NCI-H510A (cell line): ENCODE data around the gene FAM174C.

ENCODE experiments used
- DNase-seq: peaks from one replicate; lab custom pipeline; 2025; lab: John Stamatoyannopoulos, UW

Gene FAM174C

GRCh38 chr19:1275260-1275975 lies at the start of gene FAM174C:
Gene FAM174C (plus strand): TSS chr19:1275530. CDS start chr19:1275550, 20 bp downstream.
- peak; percentile 82 for DNase-seq

DNA sequence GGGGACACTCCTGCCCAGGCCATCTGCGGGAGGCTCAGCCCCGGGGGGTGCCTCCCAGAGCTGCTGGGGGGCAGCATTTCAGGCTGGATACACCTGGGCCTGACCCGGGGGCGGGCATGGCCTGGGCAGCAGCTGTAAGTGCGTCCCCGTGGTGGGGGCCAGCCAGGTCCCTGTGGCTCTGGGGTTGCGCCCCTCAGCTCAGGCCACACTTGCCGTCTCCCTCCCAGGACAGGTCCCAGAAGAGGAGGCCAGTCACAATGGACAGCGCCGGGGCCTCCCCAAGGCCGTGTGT lies 49.2 kb upstream of the FAM174C start:
- no peak for DNase-seq

DNA sequence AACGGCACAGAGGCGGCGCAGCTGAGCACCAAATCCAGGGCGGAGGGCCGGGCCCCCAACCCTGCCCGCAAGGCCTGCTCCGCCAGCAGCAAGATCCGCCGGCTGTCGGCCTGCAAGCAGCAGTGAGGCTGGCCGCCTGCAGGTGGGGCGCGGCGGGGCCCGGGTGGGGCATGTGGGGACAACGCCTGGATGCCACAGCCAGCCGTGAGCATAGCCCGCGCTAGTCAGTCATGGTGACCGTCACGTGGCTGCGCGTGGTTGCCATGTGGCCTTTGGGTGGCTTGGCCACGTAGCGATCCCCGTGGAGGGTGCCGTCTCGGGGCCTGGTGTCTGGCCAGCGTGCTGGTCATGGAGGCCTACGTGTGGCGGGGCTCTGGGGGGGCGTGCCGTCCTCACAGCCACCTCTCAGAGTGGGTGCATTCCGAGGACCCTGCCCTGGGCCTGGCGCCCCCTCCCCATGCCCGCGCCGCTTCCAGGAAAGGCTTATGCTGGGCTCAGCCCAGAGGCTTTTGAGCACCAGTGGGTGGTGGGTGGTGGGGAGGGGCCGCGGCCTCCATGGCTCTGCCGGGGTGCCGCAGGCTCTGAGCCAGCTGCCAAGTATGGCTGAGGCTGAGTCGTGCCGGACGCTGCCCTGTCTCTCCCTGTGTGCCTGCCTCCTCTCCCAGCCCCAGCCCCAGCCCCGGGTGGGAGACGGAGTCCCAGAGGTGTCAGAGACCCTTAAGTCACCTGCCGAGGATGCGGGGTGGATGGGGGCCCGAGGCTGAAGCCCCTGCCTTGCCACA lies 48.6 kb upstream of the FAM174C start:
- no peak for DNase-seq

DNA sequence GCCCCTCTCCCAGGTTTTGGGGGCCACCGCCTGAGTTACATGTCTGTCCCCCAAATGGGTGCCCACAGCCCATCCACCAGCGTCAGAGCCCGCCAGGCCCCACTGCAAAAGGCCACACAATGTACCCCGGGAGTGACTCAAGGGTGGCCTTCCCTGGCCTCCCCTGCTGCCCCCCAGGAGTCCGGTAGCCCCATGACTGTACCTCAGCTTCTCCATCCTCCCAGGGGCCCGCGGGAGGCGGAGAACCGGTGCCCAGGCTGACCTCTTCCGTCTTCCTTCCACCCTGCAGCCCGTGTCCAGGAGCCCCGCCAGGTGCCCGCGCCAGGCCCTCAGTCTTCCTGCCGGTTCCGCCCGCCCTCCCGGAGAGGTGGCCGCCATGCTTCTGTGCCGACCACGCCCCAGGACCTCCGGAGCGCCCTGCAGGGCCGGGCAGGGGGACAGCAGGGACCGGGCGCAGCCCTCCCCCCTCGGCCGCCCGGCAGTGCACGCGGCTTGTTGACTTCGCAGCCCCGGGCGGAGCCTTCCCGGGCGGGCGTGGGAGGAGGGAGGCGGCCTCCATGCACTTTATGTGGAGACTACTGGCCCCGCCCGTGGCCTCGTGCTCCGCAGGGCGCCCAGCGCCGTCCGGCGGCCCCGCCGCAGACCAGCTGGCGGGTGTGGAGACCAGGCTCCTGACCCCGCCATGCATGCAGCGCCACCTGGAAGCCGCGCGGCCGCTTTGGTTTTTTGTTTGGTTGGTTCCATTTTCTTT lies 47.9 kb upstream of the FAM174C start:
- no peak for DNase-seq

DNA sequence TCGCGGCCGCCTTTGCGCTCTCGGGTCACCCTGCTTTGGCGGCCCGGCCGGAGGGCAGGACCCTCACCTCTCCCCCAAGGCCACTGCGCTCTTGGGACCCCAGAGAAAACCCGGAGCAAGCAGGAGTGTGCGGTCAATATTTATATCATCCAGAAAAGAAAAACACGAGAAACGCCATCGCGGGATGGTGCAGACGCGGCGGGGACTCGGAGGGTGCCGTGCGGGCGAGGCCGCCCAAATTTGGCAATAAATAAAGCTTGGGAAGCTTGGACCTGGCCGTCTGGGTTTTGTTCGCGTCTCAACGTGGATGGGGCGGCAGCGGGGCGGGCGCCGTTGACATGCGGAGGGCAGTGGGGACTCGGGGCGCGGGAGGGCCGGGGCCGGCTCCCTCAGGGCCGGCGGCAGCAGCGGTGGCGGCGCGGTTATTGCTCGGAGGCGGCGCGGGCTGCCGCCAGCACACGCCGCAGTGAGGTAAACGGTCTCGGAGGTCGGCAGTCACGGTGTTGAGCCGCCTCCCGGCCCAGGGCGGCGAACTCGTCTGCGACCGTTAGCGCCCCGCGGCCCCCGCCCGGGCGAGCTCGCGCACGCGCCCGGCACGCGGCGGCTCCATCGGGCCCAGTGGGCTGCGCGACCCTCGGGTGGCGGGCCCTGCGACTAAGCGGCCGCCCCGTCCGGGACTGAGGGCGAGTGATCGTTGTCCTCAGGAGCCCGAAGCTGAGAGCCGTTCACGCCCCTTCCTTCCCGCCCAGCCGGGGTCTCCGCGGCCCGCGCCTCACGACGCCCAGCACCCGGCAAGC lies 47.0 kb upstream of the FAM174C start:
- no peak for DNase-seq

GRCh38 chr19:1229056-1229923 lies 46.0 kb upstream of the FAM174C start:
- no peak for DNase-seq

GRCh38 chr19:1229924-1230782 lies 45.2 kb upstream of the FAM174C start:
- no peak for DNase-seq

- DNase-seq, result no peak
Measured at GRCh38 chr19:1230783-1231489, 44.4 kb upstream of the FAM174C start.

DNA sequence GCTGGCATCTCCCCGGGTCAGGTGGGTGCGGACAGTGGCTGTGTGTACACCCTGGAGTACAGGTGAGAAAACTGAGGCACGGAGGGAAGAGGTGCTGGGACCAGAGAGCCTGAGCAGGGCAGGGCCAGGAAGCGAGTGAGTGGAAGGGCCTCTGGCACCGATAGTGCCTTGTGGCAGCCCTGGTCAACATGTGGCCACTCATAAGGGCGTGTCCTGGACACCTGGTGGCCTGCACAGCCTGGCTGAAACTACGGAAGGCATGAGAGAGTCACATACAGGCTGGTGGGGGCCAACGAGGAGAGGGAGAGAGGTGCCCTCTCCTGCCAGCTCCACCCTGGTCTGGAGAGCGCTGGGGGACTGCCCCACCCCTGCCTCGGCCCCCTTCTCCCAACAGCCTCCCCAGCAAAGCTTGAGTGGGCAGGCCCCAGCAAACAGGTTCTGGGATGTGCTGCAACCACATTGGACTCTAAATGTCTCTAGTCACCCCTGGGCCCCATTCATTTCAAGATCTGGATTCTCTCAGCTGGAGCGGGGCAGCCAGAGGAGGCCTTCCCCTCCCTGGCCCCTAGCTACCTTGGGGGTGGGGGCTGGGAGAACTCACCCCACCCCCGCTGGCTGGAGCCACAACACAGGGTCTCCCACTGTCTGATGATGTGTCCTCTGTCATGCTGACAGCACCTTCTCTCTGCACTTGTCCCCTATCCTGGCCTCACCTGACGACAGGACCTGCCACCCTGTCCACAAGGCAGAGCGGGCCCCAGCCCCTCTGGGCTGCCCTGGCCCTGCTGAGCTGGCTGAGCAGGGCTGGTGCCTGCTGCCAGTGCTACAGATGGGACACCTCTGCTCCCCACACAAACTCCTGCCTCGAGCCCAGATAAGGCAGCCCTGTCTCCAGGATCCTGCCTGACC lies 43.3 kb upstream of the FAM174C start:
- no peak for DNase-seq

DNA sequence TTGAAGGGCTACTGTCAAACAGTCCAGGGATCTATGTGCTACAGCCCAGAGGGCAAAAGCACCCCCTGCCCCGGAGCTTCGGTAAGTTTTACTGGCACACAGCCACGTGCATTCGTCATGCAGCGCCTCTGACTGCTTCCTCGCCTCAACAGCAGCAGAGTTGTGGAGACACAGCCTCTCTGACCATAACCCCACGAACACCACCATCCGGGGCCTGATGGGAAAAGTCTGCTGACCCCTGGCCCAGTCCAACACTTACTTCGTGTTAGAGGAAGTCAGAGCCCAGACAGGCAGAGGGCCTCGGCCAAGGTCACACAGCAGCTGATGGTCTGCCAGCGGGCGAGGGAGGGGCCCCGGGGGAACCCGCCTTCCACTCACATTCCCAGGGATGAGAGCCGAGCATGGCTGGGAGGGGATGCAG lies 42.7 kb upstream of the FAM174C start:
- no peak for DNase-seq

DNA sequence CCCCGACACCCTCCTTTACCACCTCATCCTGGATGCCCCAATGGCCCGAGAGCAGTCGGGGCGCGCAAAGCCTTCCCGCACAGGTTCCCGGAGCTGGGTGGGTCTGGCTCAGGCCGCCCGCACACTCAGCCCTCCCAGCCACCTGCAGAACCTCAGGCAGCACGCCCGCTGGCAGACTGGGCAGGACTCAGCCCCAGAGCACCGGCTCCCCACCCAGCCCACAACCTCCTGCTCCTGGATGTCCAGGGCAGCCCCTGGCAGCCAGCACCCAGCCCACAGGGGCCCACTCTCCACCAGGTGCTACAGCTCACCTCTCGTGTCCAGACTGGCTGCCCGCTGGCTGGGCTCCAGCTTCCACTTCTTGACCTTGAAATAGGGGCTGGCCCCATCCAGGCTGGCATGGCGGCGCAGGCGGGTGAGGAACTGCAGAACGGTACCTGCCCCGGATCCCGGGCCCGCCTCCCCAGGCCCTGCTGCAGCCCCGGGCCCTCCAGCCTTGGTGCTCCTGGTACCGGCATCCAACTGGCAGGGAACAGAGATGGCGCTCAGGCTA lies 42.1 kb upstream of the FAM174C start:
- DNase-seq, result no peak

DNA sequence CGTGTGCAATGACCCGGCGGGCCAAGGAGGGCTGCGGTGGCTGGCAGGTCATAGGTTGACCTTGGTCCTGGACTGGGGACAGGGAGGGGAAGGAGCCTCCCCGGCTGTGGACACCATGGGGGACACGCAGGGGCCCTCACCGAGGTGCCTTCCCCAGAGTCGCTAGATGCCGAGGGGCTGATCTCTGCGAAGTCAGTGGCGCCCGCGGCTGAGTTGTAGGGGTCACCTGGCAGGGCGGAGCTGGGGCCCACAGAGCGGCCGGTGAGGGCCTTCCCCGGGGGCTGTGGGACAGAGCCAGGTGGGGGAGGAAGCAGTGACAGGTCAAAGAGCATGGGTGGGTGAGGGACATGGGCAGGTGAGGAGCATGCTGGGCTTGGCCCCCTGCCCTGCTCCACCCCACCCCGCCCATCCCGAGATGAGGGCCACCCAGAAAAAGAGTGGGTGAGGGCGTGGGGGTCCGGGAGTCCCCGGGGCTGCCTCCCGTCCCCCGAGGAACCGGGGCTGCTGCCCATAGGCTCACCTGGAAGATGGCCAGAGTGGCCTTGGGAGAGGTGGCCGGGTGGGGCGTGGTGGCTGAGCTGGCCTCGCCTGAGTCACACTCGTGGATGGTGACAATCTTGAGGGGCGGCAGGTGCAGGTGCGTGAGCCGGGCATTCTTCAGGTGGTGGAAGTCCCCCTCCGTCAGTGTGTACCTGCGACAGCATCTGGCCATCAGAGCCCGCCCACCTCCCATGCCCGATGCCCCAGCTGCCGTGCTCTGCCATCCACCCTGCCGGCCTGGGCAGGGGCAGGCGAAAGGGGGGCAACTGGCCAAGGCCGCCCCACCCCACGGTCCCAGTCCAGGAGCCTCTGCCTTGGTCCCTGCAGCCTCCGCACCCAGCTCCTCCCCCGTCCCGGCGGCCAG lies 41.0 kb upstream of the FAM174C start:
- DNase-seq, result no peak

GRCh38 chr19:1234955-1235380 lies 40.4 kb upstream of the FAM174C start:
- DNase-seq, result no peak

- DNase-seq, result no peak
Measured at GRCh38 chr19:1235625-1236538, 39.4 kb upstream of the FAM174C start.

DNA sequence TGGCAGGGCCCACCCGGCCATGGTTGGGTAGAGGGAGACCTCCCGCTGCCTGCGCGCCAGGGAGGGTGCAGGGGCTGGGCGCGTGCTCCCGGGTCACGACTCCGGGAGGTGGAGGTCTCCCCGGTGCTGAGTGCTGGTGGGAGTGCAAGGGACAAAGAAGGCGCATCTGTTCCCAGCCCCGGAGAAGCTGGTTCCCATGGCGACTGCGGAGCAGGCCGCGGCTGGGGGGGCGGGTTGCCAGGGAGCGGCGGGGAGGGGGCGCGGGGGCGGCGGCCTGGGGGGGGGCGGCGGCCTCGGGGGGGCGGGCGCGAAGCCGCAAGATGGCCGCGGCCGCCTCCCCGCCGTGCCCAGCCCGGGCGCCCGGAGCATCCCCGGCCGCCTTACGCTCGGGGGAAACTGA lies 38.8 kb upstream of the FAM174C start:
- no peak for DNase-seq
